ENCODE measurements around the gene SLC40A1.

The SLC40A1 gene

GRCh38 chr2:189514104-189514503 is 66.5 kb downstream of the SLC40A1 start:
- DNase-seq (ENCODE audit: low spot score): no peak

- no peak for DNase-seq (ENCODE audit: low spot score)
These were observed 67.7 kb downstream of the SLC40A1 start for GRCh38 chr2:189512879-189513278.

GRCh38 chr2:189511960-189512319 is 68.6 kb downstream of the SLC40A1 start:
- no peak for DNase-seq (ENCODE audit: low spot score)

DNA sequence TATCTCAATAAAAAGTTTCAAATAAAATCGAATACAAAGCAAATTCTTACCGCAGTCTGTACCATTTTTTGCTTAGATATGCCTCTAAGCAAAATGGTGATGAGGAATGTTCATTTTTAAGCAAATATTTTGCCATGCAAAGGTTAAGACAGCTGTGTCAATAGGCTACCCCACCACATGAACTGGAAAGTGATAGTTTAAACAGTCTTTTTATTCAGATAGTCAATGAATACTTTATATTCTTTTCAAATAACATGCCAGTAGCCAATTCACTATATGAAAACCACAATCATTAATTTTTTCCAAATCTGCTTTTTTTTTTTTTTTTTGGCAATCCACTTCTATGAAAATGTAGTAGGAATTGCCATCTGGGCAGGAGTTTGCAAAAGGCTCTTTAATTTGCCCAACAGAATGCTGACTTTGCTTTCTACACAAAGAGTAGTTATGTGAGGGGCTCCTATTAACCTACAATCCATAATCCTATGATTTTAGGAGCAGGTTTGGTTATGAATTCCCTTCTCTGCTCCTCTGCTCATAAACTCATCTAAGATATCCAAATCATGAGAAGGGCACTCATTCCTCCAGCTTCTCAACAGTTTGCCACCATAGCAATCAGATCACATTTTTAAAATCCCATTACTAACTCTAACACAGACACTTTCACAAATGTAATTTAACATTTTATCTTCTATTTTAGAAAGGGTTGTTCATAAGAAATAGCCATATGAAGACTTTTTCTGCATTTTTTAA is 69.2 kb downstream of the SLC40A1 start:
- DNase-seq (ENCODE audit: low spot score): no peak

Data from SK-N-DZ (cell line).